ENCODE results near the gene TSPAN18.

GRCh38 chr11:44846852-44847251 is 120.1 kb downstream of the TSPAN18 start:
- TF ChIP-seq CTCF (IDR thresholded peaks at IDR 0.05) (no peak), POLR2A (IDR thresholded peaks at IDR 0.05) (no peak)
